Superior temporal gyrus (tissue), 1 donor: Measurements from ENCODE around the gene KIRREL2.
A peak's percentile ranks its signal among the peaks of the same experiment; 100 is the strongest.
"Not testable (repeated sequence)": the region's sequence is repeated elsewhere in the genome, so short reads cannot be mapped to it uniquely, and the experiment has no call there.

Source experiments
- DNase-seq: peaks from one replicate; pipeline ENCODE4 v3.0.0-alpha.2; 2016; ENCODE audit errors: extremely low spot score

The KIRREL2 gene

GRCh38 chr19:35897706-35898451 is 41.2 kb downstream of the KIRREL2 start:
- DNase-seq = no peak

- no peak for DNase-seq
Observed at GRCh38 chr19:35898499-35898809, 41.7 kb downstream of the KIRREL2 start.

- DNase-seq = peak; percentile 70
Observed at GRCh38 chr19:35899547-35900214, 43.0 kb downstream of the KIRREL2 start.

- DNase-seq = no peak
Observed at GRCh38 chr19:35901055-35901644, 44.4 kb downstream of the KIRREL2 start.

- DNase-seq = no peak
Observed at GRCh38 chr19:35901854-35902661, 45.3 kb downstream of the KIRREL2 start, which contains the start of gene HCST. TSS of gene HCST (plus strand) at chr19:35902529. CDS start at chr19:35902594, 65 bp downstream.

- no peak for DNase-seq
Observed at GRCh38 chr19:35902870-35903475, 46.3 kb downstream of the KIRREL2 start.

- DNase-seq = no peak
Observed at GRCh38 chr19:35903550-35904179, 47.0 kb downstream of the KIRREL2 start.

GRCh38 chr19:35904311-35905068 is 47.8 kb downstream of the KIRREL2 start:
- no peak for DNase-seq

GRCh38 chr19:35905178-35905727 is 48.5 kb downstream of the KIRREL2 start:
- DNase-seq = no peak

- DNase-seq = no peak
Observed at GRCh38 chr19:35907377-35907745, 50.6 kb downstream of the KIRREL2 start.

GRCh38 chr19:35908010-35908441 is 51.3 kb downstream of the KIRREL2 start, which contains the start of gene TYROBP:
TSS of gene TYROBP (minus strand) at chr19:35908295. CDS start at chr19:35908228, 67 bp downstream.
- no peak for DNase-seq

- DNase-seq = no peak
Observed at GRCh38 chr19:35908973-35909683, 52.4 kb downstream of the KIRREL2 start.

GRCh38 chr19:35909684-35910035 is 52.9 kb downstream of the KIRREL2 start:
- no peak for DNase-seq

- not testable (repeated sequence) for DNase-seq
Observed at GRCh38 chr19:35910355-35910754, 53.6 kb downstream of the KIRREL2 start.

- DNase-seq = no peak
Observed at GRCh38 chr19:35911173-35911572, 54.5 kb downstream of the KIRREL2 start.

- DNase-seq = no peak
Observed at GRCh38 chr19:35911790-35912189, 55.1 kb downstream of the KIRREL2 start.

- DNase-seq = no peak
Observed at GRCh38 chr19:35913589-35913988, 56.9 kb downstream of the KIRREL2 start.

GRCh38 chr19:35915443-35915842 is 58.7 kb downstream of the KIRREL2 start:
- DNase-seq = no peak
